Activated CD8-positive, alpha-beta memory T cell treated with anti-CD3 and anti-CD28 coated beads, Interleukin-2, amount 10 ng/mL, durations not matched to agents 7 days and 5 days (primary cell): ENCODE data around the gene ADAMTS12. TPM values are rescaled to one million over a fixed set of nuclear protein-coding genes. Genes with fewer than 3 reads are reported as not detected.

Experiments
- ATAC-seq: fragments of 150-1000 bp; cut with Tn5 transposase; one replicate; pipeline ENCODE4 v1.10.0; 2021; ENCODE audit warnings: moderate library complexity
- CTCF ChIA-PET: fragments of 350-600 bp; sonication (Branson Sonifier 250); formaldehyde crosslinking; loops from one replicate; lab custom pipeline; 2021; ENCODE audit warnings: antibody characterized with exemption; lab: Charles Lee
- DNase-seq: peaks from one replicate; pipeline ENCODE4 v3.0.0-alpha.2; 2020
- H3K27ac Mint-ChIP-seq: one replicate; pipeline ENCODE4 v1.8.0; 2021; ENCODE audit warnings: mild to moderate bottlenecking, mixed read lengths
- H3K27me3 Mint-ChIP-seq: one replicate; pipeline ENCODE4 v1.8.0; 2021; ENCODE audit warnings: mixed read lengths
- H3K36me3 Mint-ChIP-seq: one replicate; pipeline ENCODE4 v1.8.0; 2021; ENCODE audit warnings: mild to moderate bottlenecking, mixed read lengths
- H3K4me1 Mint-ChIP-seq: one replicate; pipeline ENCODE4 v1.8.0; 2021; ENCODE audit warnings: mixed read lengths
- H3K4me3 Mint-ChIP-seq: one replicate; pipeline ENCODE4 v1.8.0; 2021; ENCODE audit warnings: mild to moderate bottlenecking, moderate library complexity, mixed read lengths
- H3K9me3 Mint-ChIP-seq: one replicate; pipeline ENCODE4 v1.8.0; 2022; ENCODE audit warnings: low read depth, mixed read lengths
- total RNA-seq, 2 experiments: library from RNA; stranded (reverse); gene quantifications; one replicate each; pipeline ENCODE4 v1.2.3, GENCODE V29; 2021

ADAMTS12 gene
- total RNA-seq, 2 experiments from 2014 or later: not detected

DNA sequence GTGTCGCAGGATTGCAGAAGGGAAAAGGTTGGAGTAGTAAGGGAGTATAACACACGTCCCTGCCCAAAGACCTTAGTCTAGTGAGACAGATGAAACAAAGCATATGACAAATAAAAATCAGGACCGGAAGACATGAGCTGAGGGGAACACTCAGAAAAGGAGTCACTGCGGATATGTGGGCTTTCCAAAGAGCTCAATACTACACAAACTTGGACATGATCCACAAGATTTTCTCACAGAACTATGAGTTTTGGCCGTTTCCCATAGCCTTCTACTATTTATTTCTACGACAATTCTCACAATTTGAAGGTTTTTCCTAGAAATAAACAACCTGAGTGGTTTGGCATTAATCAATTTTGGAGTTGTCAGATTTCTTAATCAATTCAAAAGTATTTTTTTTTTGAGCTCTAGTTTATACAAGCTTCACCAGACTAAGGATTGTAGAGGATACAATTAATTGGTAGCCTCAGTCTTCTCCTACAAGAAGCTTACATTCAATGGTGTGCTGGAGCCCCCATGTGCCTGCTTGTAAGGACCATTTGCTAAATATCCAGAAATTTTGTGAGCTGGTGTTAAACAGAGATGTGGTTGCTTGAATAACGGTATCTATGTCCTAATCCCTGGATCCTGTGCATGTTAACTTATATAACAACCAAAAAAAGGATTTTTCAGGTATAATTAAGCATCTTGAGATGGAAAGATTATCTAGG is 91.4 kb downstream of the ADAMTS12 start:
- H3K4me1 Mint-ChIP-seq: no peaks in the 10 kb centered on the region
- H3K27me3 Mint-ChIP-seq: no peaks in the 10 kb centered on the region
- no peaks in the 10 kb centered on the region for H3K9me3 Mint-ChIP-seq
- CTCF ChIA-PET: no interaction called here
- no peak overlapping the region for H3K27ac Mint-ChIP-seq
- H3K4me3 Mint-ChIP-seq: no peak overlapping the region
- ATAC-seq: no peak
- H3K36me3 Mint-ChIP-seq: no peaks in the 10 kb centered on the region
- DNase-seq: no peak

DNA sequence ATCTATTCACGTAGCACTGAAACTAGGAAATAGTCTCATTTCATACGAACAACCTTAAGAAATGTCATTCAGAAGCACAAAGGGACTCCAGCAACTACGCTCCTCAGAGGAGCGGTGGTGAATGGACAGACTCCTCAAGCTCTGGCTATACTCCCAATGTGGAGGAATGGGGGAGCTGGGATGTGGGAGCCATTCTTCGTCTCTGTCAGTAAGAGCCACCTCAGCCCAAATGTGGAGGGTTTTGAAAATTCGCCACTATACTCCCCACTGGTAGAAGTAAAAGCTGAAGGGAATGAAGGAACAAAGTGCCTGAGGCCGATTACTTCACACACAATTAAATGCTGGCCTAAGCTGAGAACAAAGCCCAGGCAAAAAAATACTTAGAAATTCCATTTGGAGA is 96.3 kb downstream of the ADAMTS12 start:
- no peaks in the 10 kb centered on the region for H3K36me3 Mint-ChIP-seq

DNA sequence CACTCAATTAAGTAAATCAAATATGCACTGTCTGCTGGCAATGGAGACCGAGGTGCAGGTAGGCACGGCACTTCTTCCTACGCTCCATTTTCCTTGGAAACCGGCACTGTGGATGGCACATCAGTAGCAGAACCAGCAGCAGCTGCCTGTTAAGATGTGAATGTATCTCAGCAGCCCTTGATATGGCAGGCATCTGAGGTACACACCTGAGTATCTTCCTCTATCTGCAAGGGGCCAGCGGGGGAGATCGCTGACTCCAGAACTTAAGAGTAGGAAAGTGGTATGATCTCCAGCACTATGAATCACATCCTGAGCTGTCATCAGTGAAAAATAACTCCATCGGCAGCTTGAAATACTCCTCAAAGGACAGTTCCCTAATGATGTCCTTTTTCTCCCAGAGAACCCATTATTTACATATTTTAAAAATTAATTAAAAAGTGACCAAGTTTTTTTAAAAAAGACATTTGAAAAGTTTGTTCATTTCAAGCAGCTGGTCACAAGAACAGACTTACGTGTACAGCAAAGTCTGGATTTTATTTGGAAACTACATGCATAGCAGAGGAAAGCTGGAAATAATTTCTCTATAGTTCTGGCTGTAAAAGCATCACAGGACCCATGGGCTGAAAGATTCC is 97.1 kb downstream of the ADAMTS12 start:
- H3K9me3 Mint-ChIP-seq: no peaks in the 10 kb centered on the region
- no peak overlapping the region for H3K4me3 Mint-ChIP-seq
- H3K27ac Mint-ChIP-seq: no peak overlapping the region
- no peaks in the 10 kb centered on the region for H3K36me3 Mint-ChIP-seq
- DNase-seq (no peak), ATAC-seq (no peak)
- CTCF ChIA-PET: no interaction called here
- no peaks in the 10 kb centered on the region for H3K27me3 Mint-ChIP-seq
- H3K4me1 Mint-ChIP-seq: no peaks in the 10 kb centered on the region

More for the DNA sequence above, 96.3 kb downstream of the ADAMTS12 start:
- no peak overlapping the region for H3K27ac Mint-ChIP-seq
- no peak overlapping the region for H3K4me3 Mint-ChIP-seq
- CTCF ChIA-PET: no interaction called here
- ATAC-seq (no peak), DNase-seq (no peak)
- H3K4me1 Mint-ChIP-seq: no peaks in the 10 kb centered on the region
- no peaks in the 10 kb centered on the region for H3K27me3 Mint-ChIP-seq
- H3K9me3 Mint-ChIP-seq: no peaks in the 10 kb centered on the region

DNA sequence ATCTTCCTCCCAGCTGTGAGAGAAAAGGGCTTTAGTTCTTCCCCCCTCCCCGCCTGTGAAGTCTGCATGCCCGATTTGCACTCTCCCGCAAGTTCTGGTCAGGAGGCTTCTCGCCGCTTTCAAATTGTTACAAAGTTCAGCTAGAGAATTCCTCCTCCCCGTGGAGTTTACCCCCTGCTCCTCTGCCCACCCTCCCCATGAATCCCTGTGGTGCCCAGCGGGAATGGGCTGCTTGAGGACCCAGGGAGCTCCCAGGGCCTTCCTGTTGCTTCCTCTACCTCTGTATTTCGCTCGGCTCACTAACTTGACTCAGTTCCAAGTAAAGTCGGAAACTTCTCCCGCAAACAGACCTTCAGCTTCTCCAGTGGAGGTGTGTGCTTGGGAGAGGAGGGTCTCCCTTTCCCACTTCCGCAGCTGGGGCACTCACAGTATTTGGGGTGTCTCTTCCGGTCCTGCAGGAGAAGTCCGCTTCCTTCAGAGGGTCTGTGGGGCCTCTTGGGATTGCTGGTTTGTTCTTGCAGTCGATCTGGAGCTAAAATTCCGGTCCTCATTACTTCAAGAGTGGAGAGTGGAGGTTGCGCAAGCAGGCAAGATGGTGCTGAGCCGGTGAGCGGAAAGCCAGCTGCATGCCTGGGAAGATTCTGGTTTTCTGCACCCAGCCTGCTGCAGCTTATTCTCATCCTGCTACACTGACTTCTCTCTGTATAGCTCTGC is 97.8 kb downstream of the ADAMTS12 start:
- ATAC-seq (no peak), DNase-seq (no peak)
- Mint-ChIP-seq H3K9me3 (no peaks in the 10 kb centered on the region), H3K4me3 (no peak overlapping the region), H3K36me3 (no peaks in the 10 kb centered on the region), H3K27ac (no peak overlapping the region), H3K27me3 (no peaks in the 10 kb centered on the region), H3K4me1 (no peaks in the 10 kb centered on the region)
- CTCF ChIA-PET: no interaction called here

DNA sequence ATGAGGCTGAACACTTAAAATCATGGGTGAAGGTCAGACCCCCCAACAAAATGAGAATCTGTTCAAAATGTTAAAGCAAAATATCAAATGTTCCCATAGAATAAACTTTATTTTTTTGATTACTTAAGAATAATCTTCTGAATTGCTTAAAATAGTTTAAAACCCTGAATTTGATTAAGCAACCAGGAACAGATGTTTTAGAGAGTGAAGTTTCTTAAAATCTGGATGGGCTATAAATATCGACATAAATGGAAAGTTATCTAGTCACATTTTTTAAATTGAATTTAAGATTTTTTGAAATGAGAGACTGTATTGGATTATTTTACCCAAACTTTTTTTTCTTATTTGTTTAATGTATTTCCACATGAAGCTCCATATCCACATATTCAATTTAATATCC is 98.5 kb downstream of the ADAMTS12 start:
- no peaks in the 10 kb centered on the region for H3K36me3 Mint-ChIP-seq
- no peak for DNase-seq
- H3K27me3 Mint-ChIP-seq: no peaks in the 10 kb centered on the region
- ATAC-seq: no peak
- no peaks in the 10 kb centered on the region for H3K4me1 Mint-ChIP-seq
- H3K9me3 Mint-ChIP-seq: no peaks in the 10 kb centered on the region
- CTCF ChIA-PET: no interaction called here
- H3K4me3 Mint-ChIP-seq: no peak overlapping the region
- no peak overlapping the region for H3K27ac Mint-ChIP-seq

DNA sequence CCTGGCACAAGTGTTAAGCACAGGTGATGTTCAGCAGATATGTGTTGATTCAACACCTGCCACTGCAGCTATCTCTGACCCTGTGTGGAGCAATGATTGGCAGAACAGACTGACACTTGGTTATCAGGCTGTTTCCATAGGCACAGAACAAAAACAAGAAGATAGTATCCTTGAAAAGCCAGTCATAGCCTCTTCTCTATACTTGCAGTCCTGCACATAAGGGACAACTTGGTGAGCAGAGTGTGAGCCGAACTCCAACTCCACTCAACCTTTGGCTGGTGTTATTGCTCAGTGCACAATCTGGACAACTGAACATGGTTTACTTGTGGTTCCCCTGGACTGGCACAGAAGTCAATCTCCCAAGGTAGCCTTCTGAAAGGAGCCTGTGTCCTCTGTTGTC is 99.2 kb downstream of the ADAMTS12 start:
- no peak for DNase-seq
- ATAC-seq: no peak
- Mint-ChIP-seq H3K4me3 (no peak overlapping the region), H3K9me3 (no peaks in the 10 kb centered on the region), H3K27me3 (no peaks in the 10 kb centered on the region), H3K27ac (no peak overlapping the region), H3K36me3 (no peaks in the 10 kb centered on the region), H3K4me1 (no peaks in the 10 kb centered on the region)
- CTCF ChIA-PET: no interaction called here

DNA sequence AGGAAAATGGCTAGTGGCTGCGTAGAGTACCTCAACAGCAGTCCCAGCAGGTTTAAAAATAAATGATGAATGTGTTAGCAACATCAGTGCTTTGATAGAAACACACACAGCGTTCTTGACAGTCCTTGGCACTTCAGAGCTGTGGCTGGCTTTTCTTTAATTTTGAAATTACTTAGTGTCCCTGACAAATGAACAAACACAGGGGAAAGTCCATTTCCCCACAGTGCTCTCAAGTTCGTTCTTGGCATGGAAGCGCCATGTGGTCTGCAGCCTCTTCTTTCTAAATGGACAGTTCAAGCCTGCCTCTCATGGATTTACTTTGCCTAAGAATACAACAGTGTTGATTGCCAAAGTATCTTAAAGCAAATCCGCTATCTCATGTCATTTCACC is 102.2 kb downstream of the ADAMTS12 start:
- Mint-ChIP-seq H3K4me1 (no peaks in the 10 kb centered on the region), H3K9me3 (peaks cover 3% of the 10 kb centered on the region), H3K27ac (no peak overlapping the region), H3K27me3 (no peaks in the 10 kb centered on the region), H3K4me3 (no peak overlapping the region), H3K36me3 (no peaks in the 10 kb centered on the region)
- DNase-seq (no peak), ATAC-seq (no peak)
- CTCF ChIA-PET: no interaction called here

DNA sequence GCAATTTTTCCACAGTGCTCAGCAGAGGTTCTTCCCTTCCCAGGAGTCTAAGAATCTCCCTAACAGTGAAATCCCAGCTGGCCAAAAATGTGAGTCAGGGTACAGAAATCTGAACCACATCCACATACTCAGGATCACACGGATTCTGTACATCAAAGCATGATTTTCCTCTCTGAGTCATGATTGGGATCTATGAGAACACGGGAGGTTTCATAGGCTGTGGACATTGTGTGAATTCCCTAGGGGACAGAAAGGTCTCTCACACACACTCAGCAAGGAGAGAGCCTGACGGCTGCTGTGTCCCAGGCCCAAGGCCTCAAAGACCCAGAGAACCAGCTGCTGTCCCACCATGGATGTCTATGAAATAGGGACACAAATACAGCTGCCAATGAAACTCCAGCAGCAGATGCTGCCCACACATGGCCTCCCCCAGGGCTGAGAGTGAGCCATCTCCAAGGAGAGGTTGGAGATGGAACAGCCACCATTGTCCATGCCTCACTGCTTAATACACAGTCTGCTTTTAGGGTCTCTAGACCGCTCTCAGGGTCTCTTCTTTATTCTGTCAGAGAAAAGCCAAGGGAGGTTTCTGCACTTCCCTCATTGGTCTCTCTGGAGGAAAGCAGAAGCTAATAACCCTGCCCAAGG is 102.7 kb downstream of the ADAMTS12 start:
- Mint-ChIP-seq H3K27me3 (no peaks in the 10 kb centered on the region), H3K4me3 (no peak overlapping the region), H3K36me3 (no peaks in the 10 kb centered on the region), H3K27ac (no peak overlapping the region), H3K4me1 (no peaks in the 10 kb centered on the region), H3K9me3 (peaks cover 3% of the 10 kb centered on the region)
- CTCF ChIA-PET: no interaction called here
- ATAC-seq: no peak
- DNase-seq: no peak

DNA sequence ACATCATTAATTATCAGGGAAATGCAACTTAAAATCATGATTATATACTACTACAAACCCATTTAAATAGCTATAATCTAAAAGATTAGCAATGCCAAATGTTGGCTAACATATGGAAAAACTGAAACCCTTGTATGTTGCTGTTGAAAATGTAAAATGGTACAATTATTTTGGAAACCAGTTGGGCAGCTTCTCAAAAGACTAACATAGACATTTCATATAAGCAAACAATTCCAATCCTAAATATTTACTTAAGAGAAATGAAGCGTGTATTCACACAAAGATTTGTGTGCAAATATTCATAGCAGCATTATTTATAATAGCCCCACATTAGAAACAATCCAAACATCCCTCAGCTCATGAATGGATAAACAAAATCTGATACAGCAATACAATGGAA is 106.2 kb downstream of the ADAMTS12 start:
- DNase-seq (no peak), ATAC-seq (no peak)
- CTCF ChIA-PET: no interaction called here
- H3K4me1 Mint-ChIP-seq: no peaks in the 10 kb centered on the region
- no peaks in the 10 kb centered on the region for H3K27me3 Mint-ChIP-seq
- H3K27ac Mint-ChIP-seq: no peak overlapping the region
- H3K4me3 Mint-ChIP-seq: no peak overlapping the region
- H3K9me3 Mint-ChIP-seq: peaks cover 3% of the 10 kb centered on the region
- H3K36me3 Mint-ChIP-seq: no peaks in the 10 kb centered on the region

DNA sequence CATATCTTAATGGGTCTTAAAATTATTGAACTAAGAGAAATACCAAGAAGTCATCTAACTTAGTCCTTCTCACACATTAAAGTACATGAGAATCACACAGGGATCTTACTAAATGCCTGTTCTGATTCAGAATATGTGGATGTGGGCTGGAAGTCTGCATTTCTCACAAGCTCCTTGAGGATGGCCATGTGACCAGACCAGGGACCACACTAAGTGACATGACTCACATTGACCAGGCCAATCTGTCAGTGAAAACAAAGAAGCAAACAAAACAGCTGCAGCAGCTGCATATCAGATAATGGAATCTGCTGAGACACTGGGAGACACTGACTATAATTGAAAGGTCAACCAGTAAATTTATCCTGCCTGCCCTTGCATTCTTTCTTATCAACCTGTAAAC is 110.5 kb downstream of the ADAMTS12 start:
- Mint-ChIP-seq H3K27ac (no peak overlapping the region), H3K9me3 (peaks cover 3% of the 10 kb centered on the region), H3K4me3 (no peak overlapping the region), H3K27me3 (peaks cover 2% of the 10 kb centered on the region), H3K4me1 (no peaks in the 10 kb centered on the region), H3K36me3 (no peaks in the 10 kb centered on the region)
- no peak for ATAC-seq
- no peak for DNase-seq
- CTCF ChIA-PET: no interaction called here

DNA sequence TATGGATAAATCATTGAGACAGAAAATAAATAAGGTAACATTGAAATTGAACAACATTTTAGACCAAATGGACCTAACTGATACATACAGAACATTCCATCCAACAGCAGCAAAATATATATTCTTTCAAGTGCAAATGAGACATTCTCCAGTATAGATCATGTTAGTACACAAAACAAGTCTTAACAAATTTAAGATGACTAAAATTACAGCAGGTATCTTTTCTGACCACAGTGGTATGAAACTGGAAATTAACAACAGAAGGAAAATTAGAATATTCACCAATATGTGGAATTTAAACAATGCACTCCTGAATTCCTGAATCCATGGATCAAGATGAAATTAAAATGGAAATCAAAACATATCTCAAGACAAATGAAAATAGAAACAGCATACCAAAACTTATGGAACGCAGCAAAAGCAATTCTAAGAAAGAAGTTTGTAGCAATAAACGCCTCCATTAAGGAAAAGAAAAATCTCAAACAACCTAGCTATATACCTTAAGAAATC is 115.6 kb downstream of the ADAMTS12 start:
- Mint-ChIP-seq H3K4me3 (no peak overlapping the region), H3K27me3 (peaks cover 2% of the 10 kb centered on the region), H3K27ac (no peak overlapping the region), H3K4me1 (no peaks in the 10 kb centered on the region), H3K9me3 (no peaks in the 10 kb centered on the region), H3K36me3 (no peaks in the 10 kb centered on the region)
- no peak for ATAC-seq
- CTCF ChIA-PET: no interaction called here
- no peak for DNase-seq

DNA sequence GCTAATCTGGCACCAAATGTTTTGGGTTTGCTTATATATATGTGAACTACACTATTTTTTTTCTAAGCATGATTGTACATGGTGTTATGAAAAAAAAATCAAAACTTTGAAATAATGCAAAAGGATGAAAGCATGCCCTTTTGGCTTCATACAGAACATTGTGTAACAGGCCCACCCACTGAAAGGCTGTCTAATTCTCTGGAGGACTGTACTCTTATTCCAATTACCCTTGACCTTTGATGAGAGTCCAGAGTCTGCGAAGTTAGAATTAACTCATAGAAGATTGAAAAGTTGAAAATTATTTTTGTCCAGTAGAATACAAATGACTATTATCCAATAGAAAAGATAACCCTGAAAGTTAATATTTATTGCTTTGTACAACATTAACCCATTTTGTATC is 117.4 kb downstream of the ADAMTS12 start:
- Mint-ChIP-seq H3K4me1 (no peaks in the 10 kb centered on the region), H3K27ac (no peak overlapping the region), H3K36me3 (no peaks in the 10 kb centered on the region), H3K9me3 (no peaks in the 10 kb centered on the region), H3K4me3 (no peak overlapping the region), H3K27me3 (peaks cover 6% of the 10 kb centered on the region)
- ATAC-seq (no peak), DNase-seq (no peak)
- CTCF ChIA-PET: no interaction called here

DNA sequence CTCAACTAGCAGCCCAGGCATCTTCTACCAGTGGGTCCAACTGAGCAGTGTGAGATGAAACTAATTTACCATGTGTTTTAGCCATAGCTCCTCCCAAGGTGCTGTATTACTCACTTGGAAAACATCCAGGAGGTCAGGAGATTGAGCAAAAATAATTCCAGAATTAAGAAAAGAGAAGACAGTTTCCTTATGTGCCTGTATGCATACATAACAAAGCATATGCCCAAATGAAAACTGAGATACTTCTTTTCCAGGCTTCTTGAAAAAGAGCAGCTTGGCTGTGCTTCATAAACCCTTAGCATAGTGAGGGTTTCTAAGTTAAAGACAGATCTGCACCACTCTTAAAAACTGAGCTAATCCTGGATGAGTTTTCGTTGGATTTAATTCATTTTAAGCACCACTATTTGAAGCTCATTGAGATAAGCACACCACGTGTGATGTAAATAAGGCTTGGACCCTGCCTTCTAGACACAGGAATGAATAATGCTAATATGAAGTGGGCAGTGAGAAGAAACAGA is 119.4 kb downstream of the ADAMTS12 start:
- no peak for ATAC-seq
- H3K9me3 Mint-ChIP-seq: no peaks in the 10 kb centered on the region
- peaks cover 9% of the 10 kb centered on the region for H3K27me3 Mint-ChIP-seq
- H3K36me3 Mint-ChIP-seq: no peaks in the 10 kb centered on the region
- H3K27ac Mint-ChIP-seq: no peak overlapping the region
- no peak overlapping the region for H3K4me3 Mint-ChIP-seq
- no peak for DNase-seq
- CTCF ChIA-PET: interaction anchor here (1.0 kb wide), 1 partner anchor 335 kb away, joined by 3 read pairs; no protein-coding TSS in a partner anchor
- no peaks in the 10 kb centered on the region for H3K4me1 Mint-ChIP-seq
